ENCODE measurements around the gene CLDND2.

CLDND2 gene

GRCh38 chr19:51354742-51355148 is 14.1 kb downstream of the CLDND2 start:
- H3K36me3 ChIP-seq (replicated peaks in 1 of 2; ENCODE audit: control insufficient read depth in 2 of 2, insufficient read depth in 2 of 2, low read length in 2 of 2), result peaks cover 0 to 2% of the 10 kb centered on the region in 2 donors
- no CpG with 5 or more reads among the region's 8 CpGs for WGBS, 2 donors (ENCODE audit: extremely low coverage in 2 of 2, insufficient read length in 2 of 2, insufficient replicate concordance in 1 of 2)
- H3K18ac ChIP-seq (ENCODE audit: low read length), result no peak overlapping the region
- peak overlapping the region in 1 of 2 donors; percentile 28 for H3K4me3 ChIP-seq (ENCODE audit: low read length in 2 of 2)
- H3K9me3 ChIP-seq (replicated peaks in 1 of 2; ENCODE audit: control insufficient read depth in 2 of 2, insufficient read depth in 1 of 2, low read depth in 1 of 2, low read length in 2 of 2), result no peaks in the 10 kb centered on the region
- H3K4ac ChIP-seq (ENCODE audit: low read length), result no peak overlapping the region
- DNase-seq (ENCODE audit: low spot score), result peak; percentile 87
- no peak overlapping the region for H4K91ac ChIP-seq (ENCODE audit: low read depth, low read length, poor library complexity)
- H3K14ac ChIP-seq (ENCODE audit: low read length), result no peak overlapping the region
- H2AK5ac ChIP-seq (ENCODE audit: low read depth, low read length), result no peak overlapping the region
- peak overlapping the region; percentile 88 for H2AFZ ChIP-seq (ENCODE audit: low read length)
- H2BK5ac ChIP-seq (ENCODE audit: low read length), result no peak overlapping the region
- H3K9ac ChIP-seq (ENCODE audit: low read depth, low read length, poor library complexity), result no peak overlapping the region
- H3K23ac ChIP-seq (ENCODE audit: low read depth, low read length, poor library complexity), result no peak overlapping the region
- H4K8ac ChIP-seq (ENCODE audit: low read depth, low read length), result no peak overlapping the region
- no peaks in the 10 kb centered on the region for H3K79me1 ChIP-seq (ENCODE audit: low read depth, low read length)
- peaks cover 9% of the 10 kb centered on the region in 2 donors for H3K4me1 ChIP-seq (ENCODE audit: control insufficient read depth in 2 of 2, insufficient read depth in 1 of 2, low read depth in 1 of 2, low read length in 2 of 2)
- peak overlapping the region; percentile 51 for H3K4me2 ChIP-seq (ENCODE audit: insufficient read depth, low read length, poor library complexity, severe bottlenecking)
- no peak overlapping the region for H2BK15ac ChIP-seq (ENCODE audit: low read length)
- no peaks in the 10 kb centered on the region for H3K27me3 ChIP-seq (ENCODE audit: control insufficient read depth in 3 of 3, insufficient read depth in 3 of 3, low read depth in 1 of 3, low read length in 3 of 3)
- H3K27ac ChIP-seq (replicated peaks; ENCODE audit: low read length), result peak overlapping the region; percentile 68
- no peak overlapping the region for H2BK12ac ChIP-seq (ENCODE audit: low read length)
- H2BK120ac ChIP-seq (ENCODE audit: low read depth, low read length), result no peak overlapping the region

GRCh38 chr19:51354103-51354741 is 14.6 kb downstream of the CLDND2 start:
- H3K4me3 ChIP-seq (ENCODE audit: low read length in 2 of 2), result peak overlapping the region; percentile 16 to 32
- H4K8ac ChIP-seq (ENCODE audit: low read depth, low read length), result no peak overlapping the region
- no CpG with 5 or more reads among the region's 12 CpGs for WGBS, 2 donors (ENCODE audit: extremely low coverage in 2 of 2, insufficient read length in 2 of 2, insufficient replicate concordance in 1 of 2)
- peak overlapping the region; percentile 95 for H2AK5ac ChIP-seq (ENCODE audit: low read depth, low read length)
- peaks cover 0 to 2% of the 10 kb centered on the region in 2 donors for H3K36me3 ChIP-seq (replicated peaks in 1 of 2; ENCODE audit: control insufficient read depth in 2 of 2, insufficient read depth in 2 of 2, low read length in 2 of 2)
- peaks cover 9% of the 10 kb centered on the region in 2 donors for H3K4me1 ChIP-seq (ENCODE audit: control insufficient read depth in 2 of 2, insufficient read depth in 1 of 2, low read depth in 1 of 2, low read length in 2 of 2)
- no peak overlapping the region for H2BK120ac ChIP-seq (ENCODE audit: low read depth, low read length)
- no peaks in the 10 kb centered on the region for H3K27me3 ChIP-seq (ENCODE audit: control insufficient read depth in 3 of 3, insufficient read depth in 3 of 3, low read depth in 1 of 3, low read length in 3 of 3)
- peak overlapping the region; percentile 94 for H3K18ac ChIP-seq (ENCODE audit: low read length)
- H3K27ac ChIP-seq (replicated peaks; ENCODE audit: low read length), result peak overlapping the region; percentile 68
- H3K79me1 ChIP-seq (ENCODE audit: low read depth, low read length), result no peaks in the 10 kb centered on the region
- peak overlapping the region; percentile 8 for H3K23ac ChIP-seq (ENCODE audit: low read depth, low read length, poor library complexity)
- H2BK12ac ChIP-seq (ENCODE audit: low read length), result peak overlapping the region; percentile 59
- no peak overlapping the region for H4K91ac ChIP-seq (ENCODE audit: low read depth, low read length, poor library complexity)
- peak overlapping the region; percentile 13 for H3K4ac ChIP-seq (ENCODE audit: low read length)
- DNase-seq (ENCODE audit: low spot score), result no peak
- H2AFZ ChIP-seq (ENCODE audit: low read length), result peak overlapping the region; percentile 65
- H3K14ac ChIP-seq (ENCODE audit: low read length), result no peak overlapping the region
- peak overlapping the region; percentile 93 for H2BK15ac ChIP-seq (ENCODE audit: low read length)
- no peaks in the 10 kb centered on the region for H3K9me3 ChIP-seq (replicated peaks in 1 of 2; ENCODE audit: control insufficient read depth in 2 of 2, insufficient read depth in 1 of 2, low read depth in 1 of 2, low read length in 2 of 2)
- peak overlapping the region; percentile 51 for H3K4me2 ChIP-seq (ENCODE audit: insufficient read depth, low read length, poor library complexity, severe bottlenecking)
- peak overlapping the region; percentile 83 for H3K9ac ChIP-seq (ENCODE audit: low read depth, low read length, poor library complexity)
- peak overlapping the region; percentile 97 for H2BK5ac ChIP-seq (ENCODE audit: low read length)

- Histone ChIP-seq H3K79me1 (ENCODE audit: low read depth, low read length) (no peaks in the 10 kb centered on the region), H2BK5ac (ENCODE audit: low read length) (no peak overlapping the region), H2BK12ac (ENCODE audit: low read length) (peak overlapping the region; percentile 5), H3K14ac (ENCODE audit: low read length) (no peak overlapping the region), H4K91ac (ENCODE audit: low read depth, low read length, poor library complexity) (no peak overlapping the region), H4K8ac (ENCODE audit: low read depth, low read length) (no peak overlapping the region), H2BK120ac (ENCODE audit: low read depth, low read length) (no peak overlapping the region), H2AFZ (ENCODE audit: low read length) (no peak overlapping the region), H3K36me3 (replicated peaks in 1 of 2; ENCODE audit: control insufficient read depth in 2 of 2, insufficient read depth in 2 of 2, low read length in 2 of 2) (peaks cover 2 to 3% of the 10 kb centered on the region in 2 donors), H3K4me1 (ENCODE audit: control insufficient read depth in 2 of 2, insufficient read depth in 1 of 2, low read depth in 1 of 2, low read length in 2 of 2) (peaks cover 9% of the 10 kb centered on the region in 2 donors), H3K4ac (ENCODE audit: low read length) (peak overlapping the region; percentile 43), H2AK5ac (ENCODE audit: low read depth, low read length) (peak overlapping the region; percentile 77), H3K23ac (ENCODE audit: low read depth, low read length, poor library complexity) (no peak overlapping the region), H3K9ac (ENCODE audit: low read depth, low read length, poor library complexity) (no peak overlapping the region), H3K9me3 (replicated peaks in 1 of 2; ENCODE audit: control insufficient read depth in 2 of 2, insufficient read depth in 1 of 2, low read depth in 1 of 2, low read length in 2 of 2) (no peaks in the 10 kb centered on the region), H2BK15ac (ENCODE audit: low read length) (peak overlapping the region; percentile 71), H3K27ac (replicated peaks; ENCODE audit: low read length) (no peak overlapping the region), H3K27me3 (ENCODE audit: control insufficient read depth in 3 of 3, insufficient read depth in 3 of 3, low read depth in 1 of 3, low read length in 3 of 3) (no peaks in the 10 kb centered on the region), H3K4me3 (ENCODE audit: low read length in 2 of 2) (no peak overlapping the region), H3K18ac (ENCODE audit: low read length) (peak overlapping the region; percentile 88), H3K4me2 (ENCODE audit: insufficient read depth, low read length, poor library complexity, severe bottlenecking) (no peak overlapping the region)
- WGBS, 2 donors (ENCODE audit: extremely low coverage in 2 of 2, insufficient read length in 2 of 2, insufficient replicate concordance in 1 of 2), result no CpG with 5 or more reads among the region's 16 CpGs
- no peak for DNase-seq (ENCODE audit: low spot score)
These were observed 15.9 kb downstream of the CLDND2 start for GRCh38 chr19:51352783-51353360.

- no peak overlapping the region for H3K9ac ChIP-seq (ENCODE audit: low read depth, low read length, poor library complexity)
- H2BK5ac ChIP-seq (ENCODE audit: low read length), result peak overlapping the region; percentile 77
- H3K4me2 ChIP-seq (ENCODE audit: insufficient read depth, low read length, poor library complexity, severe bottlenecking), result no peak overlapping the region
- H2AFZ ChIP-seq (ENCODE audit: low read length), result no peak overlapping the region
- H3K4me1 ChIP-seq (ENCODE audit: control insufficient read depth in 2 of 2, insufficient read depth in 1 of 2, low read depth in 1 of 2, low read length in 2 of 2), result peaks cover 9% of the 10 kb centered on the region in 2 donors
- H4K91ac ChIP-seq (ENCODE audit: low read depth, low read length, poor library complexity), result no peak overlapping the region
- no peaks in the 10 kb centered on the region for H3K9me3 ChIP-seq (replicated peaks in 1 of 2; ENCODE audit: control insufficient read depth in 2 of 2, insufficient read depth in 1 of 2, low read depth in 1 of 2, low read length in 2 of 2)
- H3K79me1 ChIP-seq (ENCODE audit: low read depth, low read length), result no peaks in the 10 kb centered on the region
- H3K4ac ChIP-seq (ENCODE audit: low read length), result no peak overlapping the region
- H3K4me3 ChIP-seq (ENCODE audit: low read length in 2 of 2), result no peak overlapping the region
- H2BK120ac ChIP-seq (ENCODE audit: low read depth, low read length), result no peak overlapping the region
- no CpG with 5 or more reads among the region's 11 CpGs for WGBS, 2 donors (ENCODE audit: extremely low coverage in 2 of 2, insufficient read length in 2 of 2, insufficient replicate concordance in 1 of 2)
- H3K27ac ChIP-seq (replicated peaks; ENCODE audit: low read length), result no peak overlapping the region
- H4K8ac ChIP-seq (ENCODE audit: low read depth, low read length), result no peak overlapping the region
- H3K27me3 ChIP-seq (ENCODE audit: control insufficient read depth in 3 of 3, insufficient read depth in 3 of 3, low read depth in 1 of 3, low read length in 3 of 3), result no peaks in the 10 kb centered on the region
- no peak overlapping the region for H2BK15ac ChIP-seq (ENCODE audit: low read length)
- DNase-seq (ENCODE audit: low spot score), result no peak
- peaks cover 2 to 6% of the 10 kb centered on the region in 2 donors for H3K36me3 ChIP-seq (replicated peaks in 1 of 2; ENCODE audit: control insufficient read depth in 2 of 2, insufficient read depth in 2 of 2, low read length in 2 of 2)
- no peak overlapping the region for H2BK12ac ChIP-seq (ENCODE audit: low read length)
- H2AK5ac ChIP-seq (ENCODE audit: low read depth, low read length), result peak overlapping the region; percentile 66
- peak overlapping the region; percentile 18 for H3K18ac ChIP-seq (ENCODE audit: low read length)
- no peak overlapping the region for H3K14ac ChIP-seq (ENCODE audit: low read length)
- H3K23ac ChIP-seq (ENCODE audit: low read depth, low read length, poor library complexity), result no peak overlapping the region
These were observed 17.4 kb downstream of the CLDND2 start for GRCh38 chr19:51351266-51351990.

Measured in neuronal stem cell (in vitro differentiated cells).